AML-193 (cell line): ENCODE results near the gene SLC38A6.
"Not testable (repeated sequence)": the region's sequence is repeated elsewhere in the genome, so short reads cannot be mapped to it uniquely, and the experiment has no call there.

ENCODE experiments used
- DNase-seq, 2 experiments: peaks; one replicate each; lab custom pipeline; 2025; lab: John Stamatoyannopoulos, UW

The SLC38A6 gene

GRCh38 chr14:61051621-61052020 is 70.6 kb downstream of the SLC38A6 start:
- DNase-seq = no peak

- no peak for DNase-seq
Observed at GRCh38 chr14:61063461-61063860, 82.4 kb downstream of the SLC38A6 start.

- peak in 1 of 2 experiments; percentile 1 for DNase-seq
Observed at GRCh38 chr14:61064210-61064609, 83.2 kb downstream of the SLC38A6 start.

GRCh38 chr14:61064856-61065255 is 83.8 kb downstream of the SLC38A6 start:
- no peak for DNase-seq

GRCh38 chr14:61065656-61066055 is 84.6 kb downstream of the SLC38A6 start:
- DNase-seq = no peak

GRCh38 chr14:61072442-61072841 is 91.4 kb downstream of the SLC38A6 start:
- not testable (repeated sequence) for DNase-seq

- no peak for DNase-seq
Observed at GRCh38 chr14:61074852-61075251, 93.8 kb downstream of the SLC38A6 start.

- DNase-seq = no peak
Observed at GRCh38 chr14:61076556-61076955, 95.5 kb downstream of the SLC38A6 start.

- DNase-seq = no peak
Observed at GRCh38 chr14:61077437-61077836, 96.4 kb downstream of the SLC38A6 start.

GRCh38 chr14:61077951-61078720 is 97.1 kb downstream of the SLC38A6 start:
- DNase-seq = no peak

GRCh38 chr14:61080591-61081010 is 99.6 kb downstream of the SLC38A6 start:
- DNase-seq = no peak

GRCh38 chr14:61088081-61088480 is 107.0 kb downstream of the SLC38A6 start:
- no peak for DNase-seq

GRCh38 chr14:61089126-61089750 is 108.2 kb downstream of the SLC38A6 start:
- no peak for DNase-seq

- no peak for DNase-seq
Observed at GRCh38 chr14:61090432-61091216, 109.6 kb downstream of the SLC38A6 start.

- no peak for DNase-seq
Observed at GRCh38 chr14:61091657-61092273, 110.7 kb downstream of the SLC38A6 start.

GRCh38 chr14:61098096-61098495 is 117.1 kb downstream of the SLC38A6 start:
- DNase-seq = not testable (repeated sequence)

GRCh38 chr14:61098721-61099120 is 117.7 kb downstream of the SLC38A6 start:
- DNase-seq = no peak

- no peak for DNase-seq
Observed at GRCh38 chr14:61099216-61099835, 118.3 kb downstream of the SLC38A6 start.

GRCh38 chr14:61101803-61102548 is 120.9 kb downstream of the SLC38A6 start:
- DNase-seq = peak; percentile 88 to 89
